Stimulated activated CD4-positive, alpha-beta T cell treated with anti-CD3 and anti-CD28 coated beads, TNF-alpha, amount 100 ng/mL, for 24 hours (primary cell): Measurements from ENCODE around the gene ITGB2.

Source experiments
- DNase-seq, 3 experiments: peaks; one replicate each; pipeline ENCODE4 v3.0.0-alpha.2; 2020; ENCODE audit warnings: low read depth in 3 of 3

Gene ITGB2

DNA sequence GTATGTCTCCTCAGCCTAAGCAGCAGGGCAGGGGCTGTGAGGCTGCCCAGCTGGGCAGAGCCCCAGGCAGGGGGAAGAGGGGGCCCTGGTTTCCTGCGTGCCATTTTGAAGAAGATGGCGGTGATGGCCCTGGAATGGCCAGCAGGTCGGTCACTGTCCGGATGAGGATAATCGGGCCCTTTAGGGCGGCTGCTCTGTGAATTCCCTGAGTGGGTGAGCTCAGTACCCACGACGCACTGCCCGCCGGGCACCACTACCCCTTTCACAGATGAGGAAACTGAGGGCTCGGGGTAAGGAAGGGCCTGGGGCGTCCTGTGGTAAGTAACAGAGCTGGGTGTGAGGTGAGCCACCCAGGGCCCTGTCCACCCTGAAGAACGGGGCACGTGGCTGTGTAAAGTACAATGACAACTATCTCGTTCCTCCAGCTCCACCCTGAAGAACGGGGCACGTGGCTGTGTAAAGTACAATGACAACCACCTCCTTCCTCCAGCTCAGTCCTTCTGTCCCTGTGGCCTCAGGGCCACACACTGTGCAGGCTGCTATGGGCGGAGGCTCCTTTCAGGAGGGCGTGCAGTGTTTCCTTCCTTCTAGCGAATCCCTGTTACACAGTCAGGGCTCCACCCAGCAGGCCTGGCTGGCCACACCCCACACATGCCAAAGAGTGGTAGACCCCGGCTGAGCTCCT is 23.2 kb downstream of the ITGB2 start:
- no peak for DNase-seq

DNA sequence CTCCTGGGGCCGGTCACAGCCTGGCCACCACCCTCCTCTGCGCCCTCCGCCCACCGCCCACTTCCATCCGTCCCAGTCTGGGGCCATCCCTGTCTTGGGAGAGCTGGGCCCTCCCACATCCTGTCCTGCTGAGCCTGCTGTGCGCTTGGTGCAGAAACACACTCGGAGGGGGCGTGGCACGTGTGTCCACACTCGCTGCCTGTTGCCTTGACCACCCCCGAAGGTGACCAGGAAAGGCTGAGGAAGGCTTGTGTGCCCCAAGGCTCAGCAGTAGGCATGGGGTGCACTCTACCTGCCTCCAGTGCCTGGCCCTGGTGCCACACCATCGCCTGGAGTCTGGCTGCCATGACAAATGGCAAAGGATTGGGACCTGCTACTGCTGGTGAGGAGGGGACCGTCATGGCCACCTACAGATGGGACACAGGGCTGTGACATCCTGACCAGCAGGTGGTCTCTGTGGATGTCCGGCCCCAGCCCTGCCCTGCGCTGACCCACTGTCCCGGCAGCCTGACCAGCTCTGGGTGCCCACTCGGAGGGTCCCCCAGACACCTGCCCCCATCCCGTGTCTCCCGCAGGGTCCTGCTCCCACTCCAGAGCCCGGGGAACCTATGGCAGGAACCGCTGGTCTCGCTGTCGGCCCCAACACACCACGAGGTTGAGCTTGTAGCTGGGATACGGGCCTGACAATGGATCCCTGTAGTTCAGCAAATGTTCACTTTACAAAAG is 24.0 kb downstream of the ITGB2 start:
- no peak for DNase-seq

DNA sequence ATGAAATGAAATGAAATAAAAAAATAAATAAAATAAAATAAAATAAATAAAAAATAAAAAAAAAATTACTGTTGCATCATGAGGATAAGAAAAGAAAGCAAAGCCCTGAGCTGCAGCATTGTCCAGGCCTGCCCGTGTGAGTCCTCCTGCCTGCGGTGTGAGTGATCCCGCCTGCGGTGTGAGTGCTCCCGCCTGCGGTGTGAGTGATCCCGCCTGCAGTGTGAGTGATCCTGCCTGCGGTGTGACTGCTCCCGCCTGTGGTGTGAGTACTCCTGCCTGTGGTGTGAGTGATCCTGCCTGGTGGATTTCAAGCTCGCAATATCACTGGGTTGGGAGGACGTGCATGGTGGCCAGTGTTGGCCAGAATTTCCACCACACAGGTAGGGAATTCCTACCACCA is 24.8 kb downstream of the ITGB2 start:
- DNase-seq = no peak

DNA sequence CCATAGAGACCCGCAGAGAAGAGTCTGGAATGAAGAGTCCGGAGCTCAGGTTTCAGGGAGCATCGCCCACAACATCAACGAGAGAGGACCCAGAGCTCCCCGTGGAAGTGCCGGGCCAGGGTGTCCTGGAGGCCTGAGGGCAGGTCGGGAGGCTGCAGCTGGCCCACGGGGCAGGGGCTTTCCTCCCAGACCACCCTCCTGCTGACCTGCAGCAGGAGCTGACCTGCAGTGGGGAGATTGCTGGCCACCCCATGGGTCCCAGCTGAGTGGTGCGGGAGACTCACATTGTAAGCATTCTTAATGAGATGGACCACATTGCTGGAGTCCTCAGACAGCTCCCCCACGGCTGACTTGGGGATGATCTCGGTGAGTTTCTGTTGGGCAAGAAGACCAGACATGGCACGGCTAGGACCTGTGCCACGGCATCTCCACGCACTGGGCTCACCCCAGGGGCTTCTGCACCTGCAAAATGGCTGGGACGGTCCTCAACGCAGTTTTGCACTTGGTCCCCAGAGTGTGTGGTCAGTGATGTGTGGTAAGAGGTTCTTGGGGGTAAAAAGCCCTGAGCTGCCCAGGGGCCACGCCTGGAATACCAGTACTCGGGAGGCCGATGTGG is 25.9 kb downstream of the ITGB2 start:
- no peak for DNase-seq

DNA sequence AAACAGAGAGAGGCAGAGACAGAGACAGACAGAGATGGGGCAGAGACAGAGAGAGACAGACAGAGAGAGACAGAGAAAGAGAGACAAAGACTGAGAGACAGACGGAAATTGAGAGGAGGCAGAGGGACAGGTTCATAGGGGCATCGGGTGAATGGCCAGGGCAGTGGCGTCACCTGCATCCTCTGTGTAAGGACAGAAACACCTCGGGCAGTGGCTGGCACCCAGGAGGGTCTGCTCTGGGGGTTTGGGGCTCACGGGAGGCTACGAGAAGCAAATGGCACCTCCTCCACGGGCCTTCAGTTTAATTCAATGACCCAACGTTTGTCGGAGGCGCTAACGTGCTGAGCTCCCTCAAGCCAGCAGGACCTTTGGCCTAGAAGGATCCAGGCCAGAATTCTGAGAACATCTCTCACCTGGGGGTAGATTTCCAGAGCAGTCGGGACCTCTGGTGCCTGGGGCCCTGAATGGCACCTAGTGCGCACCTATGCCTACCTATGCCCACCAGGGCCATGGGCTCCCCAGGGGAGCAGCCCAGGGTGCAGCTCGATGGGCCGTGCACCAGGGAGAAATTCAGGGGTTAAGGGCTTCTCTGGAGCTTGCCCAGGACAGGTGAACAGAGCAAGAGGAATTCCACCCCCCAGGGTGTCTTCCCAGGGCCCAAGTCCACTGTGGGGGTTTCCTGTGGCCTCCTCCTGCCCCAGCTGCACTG is 26.6 kb downstream of the ITGB2 start:
- no peak for DNase-seq

DNA sequence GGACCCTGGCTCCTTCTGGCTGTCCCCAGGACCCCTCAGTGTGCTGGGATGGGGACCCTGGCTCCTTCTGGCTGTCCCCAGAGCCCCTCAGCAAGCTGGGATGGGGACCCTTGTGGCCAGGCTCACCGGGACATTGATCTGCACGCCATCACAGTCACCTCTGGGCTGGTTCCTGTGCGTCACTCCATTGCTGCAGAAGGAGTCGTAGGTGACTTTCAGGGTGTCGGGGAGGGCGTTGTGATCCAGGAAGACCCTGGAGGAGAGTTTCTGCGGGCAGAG is 27.5 kb downstream of the ITGB2 start:
- no peak for DNase-seq

DNA sequence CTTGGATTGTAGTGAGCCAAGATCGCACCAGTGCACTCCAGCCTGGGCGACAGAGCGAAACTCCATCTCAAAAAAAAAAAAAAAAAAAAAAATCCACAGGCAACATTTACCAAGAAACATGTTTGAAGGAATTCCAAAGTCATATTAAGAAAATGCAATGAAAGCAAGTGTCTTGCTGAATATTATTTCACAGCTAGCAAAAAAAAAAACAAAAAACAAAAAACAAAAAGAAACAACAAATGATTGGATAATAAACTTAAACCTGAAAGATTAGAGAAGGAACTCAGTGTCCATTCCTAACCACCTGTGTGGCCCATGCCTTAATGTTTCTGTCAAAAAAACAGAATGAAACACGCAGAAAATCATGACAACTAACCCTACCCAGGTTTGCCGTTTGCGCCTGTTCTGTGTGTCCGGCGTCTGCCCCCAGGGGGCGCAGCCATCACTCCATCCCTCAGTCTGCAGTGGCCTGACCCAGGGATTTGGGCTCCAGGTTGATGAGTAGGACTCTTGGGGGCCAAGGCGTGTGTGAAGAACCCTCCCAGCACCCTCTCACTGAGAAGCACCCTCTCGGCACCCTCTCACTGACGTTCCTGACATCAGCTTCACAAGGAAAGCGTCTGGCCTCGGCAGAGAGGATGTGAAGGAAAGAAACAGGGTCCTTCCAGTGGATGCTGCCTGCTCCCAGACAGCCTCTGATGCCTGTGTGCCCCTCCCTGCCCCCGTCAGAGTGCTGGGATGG is 28.0 kb downstream of the ITGB2 start:
- DNase-seq = peak; percentile 63 to 77 (median 64)

DNA sequence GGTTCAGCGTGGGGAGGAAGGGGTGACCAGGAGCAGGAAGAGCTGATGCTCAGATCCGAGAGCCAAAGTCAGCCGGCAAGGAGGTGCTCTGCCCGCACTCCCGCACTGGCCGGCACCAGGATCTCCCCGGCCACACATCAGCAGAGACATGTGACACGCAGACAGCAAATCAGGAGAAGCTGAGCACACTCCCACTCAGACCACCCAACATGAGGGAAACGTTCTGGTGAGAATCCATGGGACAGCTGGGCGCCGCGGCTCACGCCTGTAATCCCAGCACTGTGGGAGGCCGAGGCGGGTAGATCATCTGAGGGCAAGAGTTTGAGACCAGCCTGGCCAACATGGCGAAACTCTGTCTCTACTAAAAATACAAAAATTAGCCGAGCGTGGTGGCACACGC is 28.6 kb downstream of the ITGB2 start:
- no peak for DNase-seq

DNA sequence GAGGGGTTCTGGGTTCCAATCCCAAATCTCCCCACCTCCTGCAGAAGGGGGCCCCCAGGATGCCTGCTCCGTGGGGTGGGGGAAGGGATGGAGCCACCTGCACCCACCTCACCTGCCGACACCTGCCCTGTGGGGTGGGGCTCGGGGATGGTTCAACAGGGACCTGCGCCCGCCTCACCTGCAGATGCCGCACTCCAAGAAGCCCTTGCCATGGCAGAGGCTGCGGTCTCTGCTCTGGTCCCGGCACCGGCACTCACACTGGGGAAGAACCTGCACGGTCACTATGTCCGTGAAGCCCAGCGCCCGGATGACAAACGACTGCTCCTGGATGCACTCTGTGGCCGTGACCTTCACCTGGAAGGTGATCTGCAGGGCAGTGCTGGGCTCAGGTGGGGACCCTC is 29.1 kb downstream of the ITGB2 start:
- no peak for DNase-seq

DNA sequence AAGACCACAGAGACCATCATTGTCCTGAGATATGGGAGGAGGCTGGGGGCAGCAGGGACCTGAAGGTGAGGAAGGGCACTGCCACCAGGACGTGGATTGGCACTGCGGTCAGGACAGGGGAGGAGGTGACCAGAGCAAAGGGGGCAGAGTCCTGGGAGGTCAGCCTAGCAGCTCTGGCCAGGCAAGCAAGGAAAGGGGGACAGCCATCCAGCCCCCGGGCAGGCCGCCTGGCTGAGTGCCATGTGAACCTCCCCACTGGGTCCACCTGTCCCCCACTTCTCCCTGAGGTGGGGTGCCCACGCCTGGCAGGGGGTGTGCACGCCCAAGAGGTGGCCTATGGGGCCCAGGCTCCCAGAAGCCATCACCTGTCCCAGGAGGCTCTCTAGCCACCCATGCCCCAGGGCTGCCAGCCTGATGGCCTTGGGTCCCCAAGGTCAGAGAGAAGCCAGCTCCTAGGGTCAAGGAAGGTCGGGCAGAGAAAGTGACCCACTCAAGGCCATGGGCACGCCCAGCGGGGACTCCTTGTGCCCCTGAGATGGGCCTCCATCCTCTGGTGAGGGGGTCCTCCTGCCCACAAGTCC is 29.6 kb downstream of the ITGB2 start:
- DNase-seq = no peak

DNA sequence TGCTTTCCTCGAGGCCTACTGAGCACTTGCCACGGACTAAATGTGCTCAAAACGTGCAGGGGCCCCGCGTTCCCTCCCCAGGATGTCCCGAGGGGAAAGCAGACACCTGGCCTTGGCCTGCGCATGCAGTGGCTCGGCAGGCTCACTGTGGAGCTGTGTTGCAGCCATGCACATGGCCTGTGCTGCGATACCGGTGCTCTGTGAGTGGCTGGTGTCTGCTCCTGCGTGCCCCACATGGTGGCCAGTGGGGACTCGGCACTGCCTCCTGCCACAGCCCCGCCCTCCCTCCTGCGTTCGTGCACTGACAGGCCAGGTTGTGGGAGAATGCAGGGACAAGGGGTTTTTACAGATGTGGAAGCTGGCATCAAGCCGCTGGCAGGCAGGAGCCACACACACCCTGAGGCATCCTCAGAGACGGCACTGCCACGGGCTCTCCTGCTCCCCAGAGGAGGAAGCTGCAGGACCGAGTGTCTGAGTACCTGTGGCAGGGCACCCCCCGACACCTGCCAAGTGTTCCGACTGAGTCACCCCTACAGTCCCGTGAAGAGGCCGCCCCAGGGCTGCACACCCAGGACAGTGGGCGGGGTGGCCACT is 30.3 kb downstream of the ITGB2 start:
- DNase-seq = no peak

DNA sequence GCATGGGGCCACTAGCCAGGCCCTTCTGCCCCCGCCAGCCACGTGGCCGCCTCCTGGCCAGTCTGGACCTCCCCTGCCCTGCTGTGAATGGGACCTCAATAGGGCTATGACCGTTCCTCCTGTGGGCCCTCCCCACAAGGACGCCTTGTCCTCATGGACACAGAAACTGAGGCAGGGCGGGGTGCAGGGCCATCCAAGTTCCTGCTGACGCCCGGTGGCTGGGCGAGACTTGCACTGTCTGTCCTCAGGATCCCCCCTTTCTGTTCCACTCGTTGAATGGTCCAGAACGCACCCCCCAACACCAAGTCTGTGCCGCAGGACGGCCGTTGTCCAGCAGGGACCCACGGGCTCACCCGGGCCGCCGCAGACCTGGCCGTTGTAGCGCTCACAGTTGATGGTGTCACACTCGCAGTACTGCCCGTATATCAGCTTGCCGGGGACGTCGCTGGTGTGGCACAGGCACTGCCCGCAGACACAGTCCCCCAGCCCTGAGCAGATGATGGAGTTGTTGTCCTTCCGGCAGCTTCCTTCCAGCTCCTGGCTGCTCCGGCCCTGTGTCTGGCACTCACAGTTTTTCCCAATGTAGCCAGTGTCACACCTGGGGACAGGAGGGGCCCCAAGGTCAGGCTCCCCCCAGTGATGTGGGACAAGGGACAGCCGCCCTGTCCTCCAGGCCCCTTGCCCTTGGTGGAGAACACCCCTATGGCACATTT is 30.9 kb downstream of the ITGB2 start:
- no peak for DNase-seq

DNA sequence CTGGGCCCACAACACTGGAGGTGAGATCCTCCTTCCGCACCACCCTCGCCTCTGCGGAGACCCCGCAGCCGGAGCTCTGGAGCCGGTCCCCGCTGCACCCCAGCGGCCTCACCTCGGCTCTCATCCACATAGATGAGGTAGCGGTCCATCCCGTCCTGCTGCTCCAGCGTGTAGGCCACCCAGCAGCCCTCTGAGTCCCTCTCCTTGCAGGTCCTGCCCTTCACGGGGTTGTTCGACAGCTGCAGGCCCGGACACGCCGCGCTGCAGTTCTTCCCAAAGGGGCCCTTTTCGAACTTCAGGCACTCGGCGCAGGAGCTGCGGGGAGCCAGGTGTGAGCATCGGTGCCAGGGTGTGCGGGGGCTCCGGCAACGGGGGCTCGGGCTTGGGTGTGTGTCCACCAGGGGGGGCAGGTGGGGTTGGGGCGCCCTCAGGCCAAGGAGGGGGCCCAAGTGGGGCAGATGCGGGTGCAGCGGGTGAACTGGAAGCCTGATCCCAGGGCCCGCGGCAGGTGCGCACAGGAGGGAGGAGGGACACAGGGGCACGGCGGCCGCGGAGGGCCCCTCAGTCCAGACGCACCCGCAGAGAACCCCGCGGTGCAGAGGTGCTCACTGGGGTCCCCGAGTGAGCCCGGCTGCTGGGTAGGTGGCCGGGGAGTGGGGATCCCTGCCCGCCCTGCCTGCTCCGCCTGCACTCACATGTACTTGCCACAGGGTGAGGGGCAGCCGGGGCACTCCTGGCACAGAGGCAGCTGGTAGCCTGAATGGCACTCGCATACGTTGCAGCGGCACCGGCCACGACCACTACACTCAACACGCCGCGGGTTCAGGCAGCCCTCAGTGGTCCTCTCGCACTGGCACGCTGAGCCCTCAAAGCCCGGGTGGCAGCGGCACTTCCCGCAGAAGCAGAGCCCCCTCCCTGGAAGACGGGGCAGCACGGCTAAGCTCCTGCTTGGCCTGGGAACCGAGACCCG is 31.8 kb downstream of the ITGB2 start:
- no peak for DNase-seq

DNA sequence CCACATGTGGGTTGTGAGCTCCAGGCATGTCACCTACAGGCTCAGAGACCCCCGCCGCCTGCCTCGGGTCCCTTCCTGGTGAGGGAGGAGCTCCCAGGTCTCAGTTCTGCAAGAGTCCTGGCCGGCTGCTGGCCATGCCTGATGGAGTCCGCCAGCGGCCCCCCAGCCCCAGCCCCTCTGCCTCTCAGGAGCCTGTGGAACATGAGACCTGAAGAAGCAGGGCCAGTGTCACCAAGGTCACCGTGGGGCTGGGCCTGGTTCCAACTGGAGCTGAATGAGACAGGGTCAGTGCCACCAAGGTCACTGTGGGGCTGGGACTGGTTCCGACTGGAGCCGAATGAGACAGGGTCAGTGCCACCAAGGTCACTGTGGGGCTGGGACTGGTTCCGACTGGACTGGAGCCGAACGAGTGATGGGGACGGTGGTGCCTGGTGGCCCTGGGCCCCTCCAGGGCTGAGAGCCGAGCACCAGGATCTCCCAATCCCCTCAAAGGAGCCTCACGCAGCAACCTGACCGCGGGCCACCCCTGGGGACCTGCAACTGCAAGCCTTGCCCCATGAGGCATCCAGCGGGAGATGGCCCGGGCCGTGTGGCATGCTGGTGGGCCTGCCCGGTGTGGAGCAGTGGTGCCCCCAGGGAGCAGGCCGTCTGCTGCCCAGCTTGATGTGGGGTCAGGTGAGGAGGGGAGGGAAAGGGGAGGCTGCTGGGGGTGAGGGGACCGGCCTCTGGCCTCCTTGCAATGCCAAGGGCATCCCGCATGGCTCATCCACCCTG is 32.7 kb downstream of the ITGB2 start:
- DNase-seq = no peak

DNA sequence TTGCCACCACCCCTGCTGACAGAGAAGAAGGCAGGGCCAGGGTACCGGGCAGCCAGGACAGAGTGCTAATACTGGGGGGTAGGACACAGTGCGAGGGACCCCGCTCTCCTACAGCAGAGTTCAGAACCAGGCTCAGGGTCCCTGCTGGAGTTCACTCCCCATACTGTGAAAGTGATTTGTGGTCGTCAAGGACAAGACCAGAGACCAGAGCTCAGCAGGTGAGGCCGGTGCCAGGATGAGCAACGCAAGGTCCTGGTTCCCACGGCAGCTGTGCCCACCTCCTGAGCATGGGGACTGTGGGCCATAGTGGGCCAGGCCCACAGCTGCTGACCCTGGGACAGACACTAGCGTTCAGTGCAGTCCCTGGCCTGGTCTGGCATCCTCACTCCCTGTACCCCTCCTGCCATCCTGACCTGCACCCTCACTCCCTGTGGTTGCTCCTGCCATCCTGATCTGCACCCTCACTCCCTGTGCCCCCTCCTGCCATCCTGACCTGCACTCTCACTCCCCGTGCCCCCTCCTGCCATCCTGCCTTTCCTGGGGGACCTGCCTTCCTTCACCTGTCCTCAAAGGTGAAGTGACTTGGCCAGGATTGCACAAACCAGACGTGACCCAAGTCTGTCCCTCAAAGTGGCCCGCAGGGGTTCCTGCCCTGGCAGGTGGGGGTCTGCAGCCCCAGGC is 33.4 kb downstream of the ITGB2 start:
- DNase-seq = no peak

DNA sequence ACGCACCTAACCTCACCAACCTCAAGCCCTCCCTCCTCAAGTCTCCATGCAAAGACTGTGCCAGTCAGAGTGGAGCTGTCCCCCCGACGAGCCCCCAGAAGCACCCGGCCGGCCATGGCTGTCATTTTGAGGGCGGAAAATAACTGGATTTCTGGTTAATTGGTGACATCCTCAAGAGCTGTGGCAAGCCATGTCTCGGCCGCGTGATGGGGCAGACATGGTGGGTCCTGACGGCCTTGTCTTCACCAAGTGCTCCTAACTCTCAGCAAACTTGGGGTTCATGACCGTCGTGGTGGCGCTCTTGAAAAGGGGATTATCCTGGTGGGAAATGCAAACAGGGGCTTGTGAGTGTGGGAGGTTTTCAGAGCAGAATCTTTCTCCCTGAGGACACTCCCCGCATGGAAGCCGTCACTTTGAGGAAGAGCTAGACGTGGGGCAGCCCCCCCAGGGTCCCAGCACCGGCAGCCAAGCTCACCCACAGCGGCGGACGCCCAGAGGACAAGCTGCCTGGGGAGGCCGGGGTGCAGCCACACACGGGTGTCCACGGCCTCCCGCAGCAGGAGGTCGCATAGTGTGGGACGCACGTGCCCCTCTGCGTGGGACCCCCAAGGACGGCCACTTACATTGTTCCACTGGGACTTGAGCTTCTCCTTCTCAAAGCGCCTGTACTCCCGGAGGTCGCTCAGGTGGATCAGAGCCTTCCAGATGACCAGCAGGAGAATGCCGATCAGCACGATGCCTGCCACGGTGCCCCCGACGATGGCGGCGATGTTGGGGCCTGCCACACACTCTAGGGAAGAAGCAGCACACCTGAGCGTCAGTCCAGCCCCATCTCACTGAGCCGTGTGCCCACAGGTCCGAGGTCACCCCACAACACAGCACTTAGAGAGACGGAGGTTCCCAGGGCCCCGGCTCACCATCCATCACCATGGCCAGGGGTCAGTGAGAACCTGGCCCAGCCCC is 34.3 kb downstream of the ITGB2 start:
- DNase-seq = no peak

DNA sequence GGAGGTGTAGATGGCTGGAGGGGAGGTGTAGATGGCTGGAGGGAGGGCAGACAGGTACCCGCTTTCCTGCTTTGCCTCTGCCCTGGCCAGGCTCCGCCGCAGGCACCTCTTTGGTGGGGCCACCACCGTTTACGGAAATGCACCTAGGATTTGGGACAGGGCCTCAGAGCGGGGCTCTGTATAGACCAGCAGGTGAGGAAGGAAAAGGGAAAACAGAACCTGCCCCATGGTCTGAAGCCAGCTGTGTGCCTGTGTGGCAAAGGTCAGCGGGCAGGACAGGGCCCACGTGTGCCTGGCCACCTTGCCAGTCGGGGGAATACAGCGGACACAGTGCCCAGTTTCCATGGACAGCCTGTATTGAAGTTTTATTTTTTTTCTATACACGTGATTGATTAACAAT is 35.1 kb downstream of the ITGB2 start:
- no peak for DNase-seq
